ENCODE data around the gene COL18A1. TPM values are rescaled to one million over a fixed set of nuclear protein-coding genes. Genes with fewer than 3 reads are reported as not detected.
A peak's percentile ranks its signal among the peaks of the same experiment; 100 is the strongest.

COL18A1 gene
- total and polyA plus RNA-seq, 11 donors = 31.7 to 109 (median 59.0) TPM

GRCh38 chr21:45371081-45371480 is 33.9 kb upstream of the COL18A1 start:
- TF ChIP-seq CTCF (IDR thresholded peaks at IDR 0.05) (no peak), POLR2A (IDR thresholded peaks at IDR 0.05) (no peak)
- ATAC-seq (no peak), DNase-seq (peak in 3 of 5 donors; percentile 14 to 21 (median 14))
- Histone ChIP-seq H3K27ac (no peak overlapping the region), H3K4me1 (peaks cover 0 to 23% (median 15%) of the 10 kb centered on the region in 12 donors), H3K36me3 (no peaks in the 10 kb centered on the region), H3K9me3 (no peaks in the 10 kb centered on the region), H3K4me3 (no peak overlapping the region), H3K27me3 (no peaks in the 10 kb centered on the region)
- intact Hi-C loops (cut with DNase I) = no loop called here
- WGBS, 4 donors = 87 to 92% (median 88%) methylated on average over 13 of the region's 13 CpGs

GRCh38 chr21:45371655-45372054 is 33.3 kb upstream of the COL18A1 start:
- Histone ChIP-seq H3K9me3 (no peaks in the 10 kb centered on the region), H3K4me3 (no peak overlapping the region), H3K27ac (no peak overlapping the region), H3K27me3 (no peaks in the 10 kb centered on the region), H3K36me3 (no peaks in the 10 kb centered on the region), H3K4me1 (peaks cover 0 to 19% (median 9%) of the 10 kb centered on the region in 12 donors)
- no peak for TF ChIP-seq CTCF (IDR thresholded peaks at IDR 0.05)
- TF ChIP-seq POLR2A (IDR thresholded peaks at IDR 0.05) = no peak
- DNase-seq (no peak), ATAC-seq (no peak)
- intact Hi-C loops (cut with DNase I) = no loop called here
- WGBS, 4 donors = 93 to 95% (median 94%) methylated on average over 5 of the region's 5 CpGs

GRCh38 chr21:45372732-45373355 is 32.1 kb upstream of the COL18A1 start:
- Histone ChIP-seq H3K4me3 (no peak overlapping the region), H3K36me3 (no peaks in the 10 kb centered on the region), H3K27ac (no peak overlapping the region), H3K4me1 (peaks cover 0 to 7% (median 0%) of the 10 kb centered on the region in 12 donors), H3K27me3 (no peaks in the 10 kb centered on the region), H3K9me3 (peaks cover 0 to 7% (median 0%) of the 10 kb centered on the region in 12 donors)
- TF ChIP-seq POLR2A (IDR thresholded peaks at IDR 0.05) (no peak), CTCF (IDR thresholded peaks at IDR 0.05) (no peak)
- DNase-seq (peak in 3 of 5 donors; percentile 8 to 46 (median 25)), ATAC-seq (no peak)
- 86 to 95% (median 91%) methylated on average over 7 of the region's 7 CpGs for WGBS, 4 donors
- intact Hi-C loops (cut with DNase I) = no loop called here

GRCh38 chr21:45373991-45374816 is 30.8 kb upstream of the COL18A1 start:
- DNase-seq (peak in 4 of 5 donors; percentile 11 to 58 (median 40)), ATAC-seq (peak; percentile 37 to 87 (median 46))
- H3K4me3 ChIP-seq = no peak overlapping the region
- WGBS, 4 donors = 64 to 80% (median 75%) methylated on average over 5 to 15 of the region's 15 CpGs
- H3K27ac ChIP-seq = no peak overlapping the region
- H3K36me3 ChIP-seq = no peaks in the 10 kb centered on the region
- TF ChIP-seq CTCF (IDR thresholded peaks at IDR 0.05) = no peak
- no peak for TF ChIP-seq POLR2A (IDR thresholded peaks at IDR 0.05)
- H3K4me1 ChIP-seq = peaks cover 0 to 6% (median 0%) of the 10 kb centered on the region in 12 donors
- intact Hi-C loops (cut with DNase I) = no loop called here
- H3K27me3 ChIP-seq = no peaks in the 10 kb centered on the region
- H3K9me3 ChIP-seq = peaks cover 0 to 7% (median 0%) of the 10 kb centered on the region in 12 donors
